Measurements from ENCODE around the gene TBC1D14.

DNA sequence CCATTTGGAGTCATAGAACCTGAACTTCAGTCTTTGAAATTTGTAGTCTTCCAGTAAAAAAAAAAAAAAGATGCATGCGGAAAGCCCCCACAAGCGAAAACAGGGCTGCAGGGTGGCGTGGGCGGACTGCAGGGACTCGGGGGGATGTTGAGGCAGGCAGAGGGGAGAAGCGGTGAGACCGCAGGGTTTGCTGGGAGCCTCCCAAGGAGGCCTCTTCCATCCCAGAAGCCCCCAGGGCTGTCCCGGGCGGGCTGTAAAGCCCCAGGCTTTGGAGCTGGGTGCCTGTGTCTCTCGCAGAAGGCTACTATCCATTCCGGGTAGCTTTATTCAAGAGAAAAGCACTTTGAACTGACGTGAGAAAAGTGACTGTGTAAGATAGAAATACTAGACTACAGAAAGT, 86.9 kb downstream of the TBC1D14 start:
- TF ChIP-seq, protein P1, sequence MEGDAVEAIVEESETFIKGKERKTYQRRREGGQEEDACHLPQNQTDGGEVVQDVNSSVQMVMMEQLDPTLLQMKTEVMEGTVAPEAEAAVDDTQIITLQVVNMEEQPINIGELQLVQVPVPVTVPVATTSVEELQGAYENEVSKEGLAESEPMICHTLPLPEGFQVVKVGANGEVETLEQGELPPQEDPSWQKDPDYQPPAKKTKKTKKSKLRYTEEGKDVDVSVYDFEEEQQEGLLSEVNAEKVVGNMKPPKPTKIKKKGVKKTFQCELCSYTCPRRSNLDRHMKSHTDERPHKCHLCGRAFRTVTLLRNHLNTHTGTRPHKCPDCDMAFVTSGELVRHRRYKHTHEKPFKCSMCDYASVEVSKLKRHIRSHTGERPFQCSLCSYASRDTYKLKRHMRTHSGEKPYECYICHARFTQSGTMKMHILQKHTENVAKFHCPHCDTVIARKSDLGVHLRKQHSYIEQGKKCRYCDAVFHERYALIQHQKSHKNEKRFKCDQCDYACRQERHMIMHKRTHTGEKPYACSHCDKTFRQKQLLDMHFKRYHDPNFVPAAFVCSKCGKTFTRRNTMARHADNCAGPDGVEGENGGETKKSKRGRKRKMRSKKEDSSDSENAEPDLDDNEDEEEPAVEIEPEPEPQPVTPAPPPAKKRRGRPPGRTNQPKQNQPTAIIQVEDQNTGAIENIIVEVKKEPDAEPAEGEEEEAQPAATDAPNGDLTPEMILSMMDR (conservative IDR thresholded peaks at IDR 0.05; ENCODE audit: low read length): no peak
- no peak for TF ChIP-seq EZH2phosphoT487 (IDR thresholded peaks at IDR 0.05; ENCODE audit: borderline replicate concordance)

All from Loucy (cell line).